NCI-H510A treated with DMSO at 0.1 percent for 48 hours (cell line): ENCODE data around the gene FRMD3.

ENCODE experiments used
- DNase-seq: peaks from one replicate; lab custom pipeline; 2025; lab: John Stamatoyannopoulos, UW

FRMD3 gene

GRCh38 chr9:83538172-83538889 lies at the start of gene FRMD3:
FRMD3 (minus strand) TSS chr9:83538401; CDS start chr9:83538231, 170 bp downstream.
- peak; percentile 87 for DNase-seq

- no peak for DNase-seq
These were observed 46.8 kb upstream of the FRMD3 start for GRCh38 chr9:83584995-83585394.

GRCh38 chr9:83583151-83584014 lies 45.2 kb upstream of the FRMD3 start:
- peak; percentile 31 for DNase-seq

DNA sequence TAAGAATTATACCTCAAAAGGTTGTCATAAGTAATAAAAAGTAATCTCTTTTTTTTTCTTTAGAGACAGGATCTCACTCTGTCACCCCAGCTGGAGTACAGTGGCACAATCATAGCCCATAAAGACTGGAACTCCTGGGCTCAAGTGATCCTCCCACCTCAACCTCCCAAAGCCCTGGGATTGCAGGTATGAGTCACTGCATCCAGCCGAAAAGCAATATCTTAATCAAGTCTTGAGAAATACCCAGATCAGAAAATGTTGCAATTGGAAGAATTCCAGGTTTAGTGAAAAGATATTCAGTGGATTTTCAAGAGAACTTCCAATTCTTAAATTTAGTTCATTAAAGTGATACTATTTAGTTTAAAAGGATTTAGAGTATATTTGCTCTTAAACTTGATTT lies 43.8 kb upstream of the FRMD3 start:
- DNase-seq, result no peak

DNA sequence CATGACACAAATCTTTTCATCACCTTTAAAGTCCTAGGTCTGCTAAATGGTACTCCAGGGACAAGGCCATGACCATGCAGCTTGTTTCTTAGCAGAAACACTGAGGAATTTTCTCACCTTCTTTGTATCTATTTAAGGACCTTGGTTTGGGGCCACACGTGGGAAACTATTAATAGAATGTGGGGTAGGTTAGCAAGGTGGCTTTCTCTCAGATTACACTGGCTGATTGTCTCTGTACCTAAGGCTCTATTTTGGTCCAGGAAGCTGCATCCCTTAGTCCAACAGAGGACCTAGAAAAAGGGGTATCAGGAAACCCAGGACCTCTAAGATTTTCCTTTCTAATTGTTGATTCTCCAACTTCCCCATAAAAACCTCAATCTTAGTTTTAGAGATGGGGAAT lies 36.3 kb upstream of the FRMD3 start:
- DNase-seq, result no peak

- DNase-seq, result no peak
These were observed 34.3 kb upstream of the FRMD3 start for GRCh38 chr9:83572524-83572923.

DNA sequence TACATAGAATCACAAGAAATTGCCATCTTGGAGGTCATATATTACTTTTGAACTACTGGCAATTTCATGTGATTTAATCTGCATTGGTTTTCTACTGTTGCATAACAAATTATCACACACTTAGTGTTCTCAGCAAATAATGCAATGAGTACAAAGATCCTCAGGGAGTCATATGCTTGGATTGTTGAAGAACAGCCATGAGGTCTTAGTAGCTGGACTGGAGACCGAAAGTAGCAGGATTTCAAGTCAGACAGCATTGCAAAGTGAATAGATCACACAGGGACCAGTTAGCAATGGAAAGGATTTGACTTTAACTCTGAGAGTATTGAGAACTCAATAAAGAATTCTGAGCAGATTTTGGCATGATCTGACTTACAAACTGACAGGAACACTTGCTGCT lies 32.2 kb upstream of the FRMD3 start:
- DNase-seq, result no peak

DNA sequence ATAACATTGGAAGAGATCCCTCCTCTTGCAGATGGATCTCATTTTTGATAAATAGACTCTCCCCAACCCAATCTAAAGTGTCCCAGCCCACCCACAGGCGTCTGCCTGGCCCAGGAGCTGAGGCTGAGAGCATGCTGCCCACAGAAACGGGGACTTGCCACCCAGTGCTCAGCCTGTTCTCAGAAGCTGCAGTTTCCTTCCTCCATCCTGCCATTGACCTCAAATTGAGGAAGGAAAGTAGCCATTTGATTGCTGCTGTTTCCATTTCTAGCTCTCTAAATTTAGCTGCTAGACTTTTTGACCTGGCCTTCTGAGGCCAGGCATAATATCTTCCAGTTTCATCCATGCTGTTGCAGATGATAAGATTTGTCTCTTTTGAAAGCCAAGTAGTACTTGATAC lies 31.1 kb upstream of the FRMD3 start:
- DNase-seq, result no peak

- no peak for DNase-seq
These were observed 25.2 kb upstream of the FRMD3 start for GRCh38 chr9:83563360-83563759.

GRCh38 chr9:83560169-83560826 lies 22.1 kb upstream of the FRMD3 start:
- DNase-seq, result no peak

DNA sequence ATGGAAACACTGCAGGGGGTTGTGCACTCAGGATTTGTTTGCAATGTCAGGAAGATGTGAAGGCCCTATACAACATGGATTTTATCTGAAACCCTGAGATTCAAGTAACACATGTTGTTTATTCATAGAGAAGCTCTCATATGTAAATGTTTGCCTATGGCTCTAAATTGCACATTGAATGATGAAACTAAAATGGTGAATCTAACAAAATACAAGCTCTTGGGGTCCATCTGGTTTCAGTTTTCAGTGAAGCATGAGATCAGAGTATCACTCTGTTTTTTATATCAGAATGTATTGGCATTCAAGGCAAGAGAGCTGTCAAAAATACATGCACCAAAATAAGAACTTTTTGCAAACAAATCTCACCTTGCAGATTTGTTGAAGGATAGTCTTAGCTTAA lies 19.6 kb upstream of the FRMD3 start:
- DNase-seq, result no peak

GRCh38 chr9:83557317-83557716 lies 19.1 kb upstream of the FRMD3 start:
- no peak for DNase-seq

- DNase-seq, result no peak
These were observed 16.1 kb upstream of the FRMD3 start for GRCh38 chr9:83554278-83554677.

GRCh38 chr9:83544002-83544698 lies 5.9 kb upstream of the FRMD3 start:
- DNase-seq, result peak; percentile 84

DNA sequence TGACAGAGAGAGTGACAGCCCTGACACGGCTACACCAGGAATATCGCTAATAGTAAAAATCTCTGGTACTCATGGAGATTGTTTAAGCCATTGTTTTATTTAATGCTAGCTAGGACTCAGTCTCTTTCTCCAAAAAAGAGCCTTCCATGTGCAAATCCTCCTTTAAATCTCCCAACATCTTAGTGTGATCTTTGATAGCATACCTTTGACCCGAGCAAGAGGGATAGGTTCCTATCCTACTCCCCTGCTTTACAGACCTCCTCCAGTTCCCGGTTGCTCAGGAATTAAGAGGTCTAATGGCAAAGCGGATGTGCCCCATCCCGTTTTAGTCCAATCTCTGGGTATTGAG lies 663 bp upstream of the FRMD3 start:
- no peak for DNase-seq

DNA sequence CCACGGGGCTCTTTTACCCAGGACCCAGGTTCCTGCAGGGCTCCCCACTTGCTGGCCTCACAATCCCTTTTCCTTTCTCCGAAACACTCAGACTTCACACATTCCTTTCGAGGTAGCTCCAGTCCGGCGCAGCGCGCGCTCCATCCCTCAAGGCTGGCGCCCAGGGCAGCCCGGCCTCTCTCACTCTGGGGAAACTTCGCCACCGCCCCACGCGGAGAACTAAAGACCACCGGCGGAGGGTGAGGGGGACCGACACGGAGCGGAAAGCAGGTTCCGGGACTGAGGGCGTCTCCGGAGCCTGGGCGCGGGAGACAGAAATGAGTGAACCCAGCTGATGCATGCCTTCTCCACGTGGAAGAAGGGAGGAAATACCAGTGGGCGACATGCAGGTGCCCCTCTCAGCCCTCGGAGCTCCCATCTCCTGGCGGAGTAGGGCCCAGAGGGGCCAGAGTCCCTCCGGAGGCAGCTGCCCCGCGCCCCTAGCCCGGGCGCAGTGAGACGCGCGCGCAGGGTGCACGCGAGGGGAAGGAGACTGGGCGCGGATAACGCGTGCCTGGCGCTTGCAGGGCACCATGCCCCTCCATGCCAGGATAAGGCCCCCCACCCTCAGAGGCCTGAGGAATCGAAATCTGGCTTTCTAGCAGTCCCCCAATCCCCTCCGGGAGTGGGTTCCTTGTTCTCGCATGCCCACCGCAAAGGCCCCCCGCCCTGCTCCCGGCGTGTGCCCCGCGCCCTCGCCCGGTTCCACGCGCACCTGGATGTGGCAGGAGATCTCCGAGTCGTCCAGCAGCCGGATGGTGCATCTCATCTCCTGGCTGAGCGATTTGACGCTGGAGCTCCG lies 650 bp downstream of the FRMD3 start:
- peak; percentile 42 for DNase-seq

DNA sequence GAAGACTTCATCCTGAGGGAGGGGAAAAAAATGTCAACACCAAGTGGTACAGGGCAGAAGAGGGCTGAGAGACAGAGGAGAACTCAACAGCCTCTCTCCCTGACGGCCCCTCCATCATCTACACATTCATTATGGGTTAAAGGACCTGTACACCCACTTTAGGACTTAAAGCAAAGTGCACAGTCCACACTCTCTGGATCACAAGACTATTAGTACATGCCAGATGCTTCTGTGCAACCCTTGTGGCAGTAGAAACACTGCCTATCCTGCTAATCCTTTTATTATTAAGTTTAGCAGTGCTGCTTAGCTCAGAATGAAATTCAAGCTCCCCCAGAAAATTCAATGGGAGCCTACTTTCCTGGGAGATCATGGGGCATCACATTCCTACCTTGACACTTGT lies 1.9 kb downstream of the FRMD3 start:
- DNase-seq, result peak; percentile 60

GRCh38 chr9:83535736-83536135 lies 2.5 kb downstream of the FRMD3 start:
- DNase-seq, result peak; percentile 14

DNA sequence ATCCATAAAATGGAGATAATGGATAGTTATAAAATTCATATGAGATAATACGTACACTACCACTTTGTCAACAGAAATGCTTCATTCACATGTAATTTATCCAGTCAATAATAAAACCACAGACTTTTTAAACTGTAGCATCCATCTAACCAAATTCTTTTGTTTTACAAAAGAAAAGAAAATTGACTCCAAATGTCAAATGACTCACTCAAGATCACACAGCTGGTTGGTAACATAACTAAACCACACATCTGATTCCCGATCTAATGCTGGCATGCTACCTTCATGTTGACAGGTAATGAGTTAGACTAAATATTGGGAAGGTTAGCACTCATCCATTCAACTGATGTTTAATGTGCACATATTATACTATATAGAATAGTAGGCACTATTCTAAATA lies 4.9 kb downstream of the FRMD3 start:
- no peak for DNase-seq

GRCh38 chr9:83526901-83527300 lies 11.3 kb downstream of the FRMD3 start:
- DNase-seq, result no peak

DNA sequence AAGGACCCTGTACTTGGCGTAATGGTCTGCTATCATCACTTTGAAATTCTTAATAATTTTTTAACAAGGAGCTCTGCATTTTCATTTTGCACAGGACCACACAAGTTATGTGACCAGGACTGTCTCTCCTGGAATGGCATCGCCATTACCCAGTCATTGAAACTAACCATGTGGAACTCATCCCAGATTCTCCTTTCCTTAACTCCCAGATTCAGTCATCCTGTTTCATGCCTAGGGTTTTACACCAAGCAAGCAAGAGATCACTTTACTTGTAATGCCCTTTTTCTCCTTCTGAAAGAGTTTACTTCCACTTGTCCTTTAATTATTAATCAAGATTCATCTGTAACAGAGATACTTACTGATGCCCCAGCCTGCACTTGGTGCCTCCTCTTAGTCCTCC lies 12.0 kb downstream of the FRMD3 start:
- no peak for DNase-seq
